Colonic mucosa (tissue), 4 donors: Measurements from ENCODE around the gene SCCPDH. TPM values are rescaled to one million over a fixed set of nuclear protein-coding genes. Genes with fewer than 3 reads are reported as not detected.

Source experiments
- DNase-seq: peaks from one replicate; pipeline ENCODE4 v3.0.0-alpha.2; 2020
- H3K27ac ChIP-seq: fragments of 200-600 bp; one replicate; pipeline ENCODE4 v1.8.0; 2021
- H3K27me3 ChIP-seq: fragments of 200-600 bp; one replicate; pipeline ENCODE4 v1.8.0; 2021
- H3K36me3 ChIP-seq: fragments of 200-600 bp; one replicate; pipeline ENCODE4 v1.8.0; 2021
- H3K4me1 ChIP-seq: fragments of 200-600 bp; one replicate; pipeline ENCODE4 v1.8.0; 2021; ENCODE audit warnings: mild to moderate bottlenecking
- H3K4me3 ChIP-seq: fragments of 200-600 bp; one replicate; pipeline ENCODE4 v1.8.0; 2021
- H3K9ac ChIP-seq, 2 donors: one replicate each; pipeline ENCODE4 v1.7.0; 2013; ENCODE audit warnings: control low read depth in 2 of 2, low read depth in 2 of 2, low read length in 2 of 2
- H3K9me3 ChIP-seq: fragments of 200-600 bp; one replicate; pipeline ENCODE4 v1.8.0; 2021
- CTCF ChIP-seq: fragments of 200-600 bp; IDR thresholded peaks from one replicate; pipeline ENCODE4 v1.8.0; 2022; ENCODE audit warnings: antibody characterized with exemption, mild to moderate bottlenecking
- intact Hi-C: fragments of 100-400 bp; cut with DNase I; formaldehyde crosslinking; loops from one replicate; pipeline ENCODE4 v1.14.1; 2022
- total RNA-seq, 2 donors: library from RNA; stranded (reverse); fragmentation: NEBNext Ultra II Directional in 1 of 2; extraction: Animal tissue kit (Norgen Biotek cat#: 25700) in 1 of 2; gene quantifications; one replicate each; pipeline ENCODE4 v1.2.1, GENCODE V29; 2021
- donor health status: healthy.
- donor health status: DM: no; HTN: no; CAD: no.
- donor health status: DM: no; HTN: no; CAD: no.

Gene SCCPDH
- total RNA-seq, 2 donors from 2014 or later: 29.9 to 40.1 TPM

GRCh38 chr1:246778663-246779062 is 54.5 kb downstream of the SCCPDH start:
- Histone ChIP-seq H3K27me3 (no peaks in the 10 kb centered on the region), H3K9me3 (no peaks in the 10 kb centered on the region), H3K4me3 (no peak overlapping the region), H3K36me3 (no peaks in the 10 kb centered on the region), H3K27ac (no peak overlapping the region), H3K9ac (no peak overlapping the region), H3K4me1 (no peaks in the 10 kb centered on the region)
- no peak for TF ChIP-seq CTCF
- intact Hi-C loops: no loop called here
- no peak for DNase-seq

GRCh38 chr1:246779561-246780175 is 55.5 kb downstream of the SCCPDH start:
- H3K4me1 ChIP-seq: no peaks in the 10 kb centered on the region
- DNase-seq: no peak
- TF ChIP-seq CTCF: no peak
- H3K4me3 ChIP-seq: no peak overlapping the region
- H3K36me3 ChIP-seq: no peaks in the 10 kb centered on the region
- no peaks in the 10 kb centered on the region for H3K27me3 ChIP-seq
- intact Hi-C loops: no loop called here
- no peak overlapping the region for H3K27ac ChIP-seq
- no peak overlapping the region for H3K9ac ChIP-seq
- no peaks in the 10 kb centered on the region for H3K9me3 ChIP-seq

- Histone ChIP-seq H3K9me3 (no peaks in the 10 kb centered on the region), H3K4me1 (no peaks in the 10 kb centered on the region), H3K9ac (no peak overlapping the region), H3K27me3 (no peaks in the 10 kb centered on the region), H3K4me3 (no peak overlapping the region), H3K27ac (no peak overlapping the region), H3K36me3 (no peaks in the 10 kb centered on the region)
- no peak for DNase-seq
- TF ChIP-seq CTCF: no peak
- intact Hi-C loops: no loop called here
These were observed 56.1 kb downstream of the SCCPDH start for GRCh38 chr1:246780264-246780663.

- intact Hi-C loops: no loop called here
- TF ChIP-seq CTCF: no peak
- H3K9ac ChIP-seq: no peak overlapping the region
These were observed 57.0 kb downstream of the SCCPDH start for GRCh38 chr1:246781212-246781611.

GRCh38 chr1:246782120-246782900 is 58.1 kb downstream of the SCCPDH start:
- H3K4me1 ChIP-seq: no peaks in the 10 kb centered on the region
- H3K36me3 ChIP-seq: no peaks in the 10 kb centered on the region
- H3K9me3 ChIP-seq: no peaks in the 10 kb centered on the region
- TF ChIP-seq CTCF: no peak
- no peak overlapping the region for H3K9ac ChIP-seq
- DNase-seq: no peak
- H3K27me3 ChIP-seq: no peaks in the 10 kb centered on the region
- H3K27ac ChIP-seq: no peak overlapping the region
- intact Hi-C loops: no loop called here
- H3K4me3 ChIP-seq: no peak overlapping the region

More at GRCh38 chr1:246781212-246781611, 57.0 kb downstream of the SCCPDH start:
- Histone ChIP-seq H3K4me3 (no peak overlapping the region), H3K27ac (no peak overlapping the region), H3K4me1 (no peaks in the 10 kb centered on the region), H3K36me3 (no peaks in the 10 kb centered on the region), H3K27me3 (no peaks in the 10 kb centered on the region), H3K9me3 (no peaks in the 10 kb centered on the region)
- no peak for DNase-seq
